ENCODE data around the gene MAS1. TPM values are rescaled to one million over a fixed set of nuclear protein-coding genes. Genes with fewer than 3 reads are reported as not detected.
"Not testable (repeated sequence)": the region's sequence is repeated elsewhere in the genome, so short reads cannot be mapped to it uniquely, and the experiment has no call there.

Gene MAS1
- not detected for total RNA-seq
- long read RNA-seq: 0 reads

DNA sequence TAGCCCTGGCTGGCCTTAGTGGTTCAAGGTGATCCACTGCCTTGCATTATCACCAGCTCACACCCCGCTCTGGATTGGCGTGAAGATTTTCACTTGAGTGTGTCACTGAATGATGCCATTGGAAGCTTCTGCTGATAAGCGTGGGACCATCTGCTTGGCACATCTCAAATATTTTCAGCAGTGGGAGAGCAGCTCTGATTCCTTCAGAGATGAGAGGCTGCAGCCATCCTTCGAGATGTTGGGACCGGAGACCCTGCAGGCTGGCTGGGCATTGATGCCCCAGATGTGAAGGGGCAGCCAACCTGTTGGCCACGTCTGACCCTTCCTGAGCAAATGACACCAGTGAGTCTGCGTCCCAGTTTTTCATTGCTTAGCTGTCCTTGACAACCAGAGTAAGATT lies at the start of gene MAS1:
Gene MAS1 (plus strand): TSS at position 197 of the 400 bp plus-strand sequence. CDS start 15,968 bp downstream, outside the sequence.
- no peak for ATAC-seq
- intact Hi-C loops (cut with DNase I): no loop called here
- no peak for DNase-seq (ENCODE audit: missing footprints)

DNA sequence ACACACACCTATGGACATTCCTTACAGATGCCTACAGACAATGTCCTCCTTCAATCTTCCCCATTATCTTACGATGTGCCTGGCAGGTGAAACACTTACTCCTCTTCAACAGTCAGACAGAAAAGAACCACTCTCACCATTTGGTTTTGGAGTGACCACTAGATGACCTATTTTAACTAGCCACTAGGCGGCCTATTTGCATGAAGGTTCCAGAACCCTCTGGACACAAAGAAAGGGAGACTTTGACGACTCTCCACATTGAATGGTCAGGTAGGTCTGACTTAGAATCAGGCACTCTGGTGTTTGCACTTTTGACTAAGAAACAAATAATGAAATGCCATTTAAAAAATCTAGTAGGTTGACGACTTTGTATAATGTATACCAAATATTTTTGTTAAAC lies 48.8 kb upstream of the MAS1 start:
- DNase-seq (ENCODE audit: missing footprints) (no peak), ATAC-seq (no peak)
- intact Hi-C loops (cut with DNase I): no loop called here

DNA sequence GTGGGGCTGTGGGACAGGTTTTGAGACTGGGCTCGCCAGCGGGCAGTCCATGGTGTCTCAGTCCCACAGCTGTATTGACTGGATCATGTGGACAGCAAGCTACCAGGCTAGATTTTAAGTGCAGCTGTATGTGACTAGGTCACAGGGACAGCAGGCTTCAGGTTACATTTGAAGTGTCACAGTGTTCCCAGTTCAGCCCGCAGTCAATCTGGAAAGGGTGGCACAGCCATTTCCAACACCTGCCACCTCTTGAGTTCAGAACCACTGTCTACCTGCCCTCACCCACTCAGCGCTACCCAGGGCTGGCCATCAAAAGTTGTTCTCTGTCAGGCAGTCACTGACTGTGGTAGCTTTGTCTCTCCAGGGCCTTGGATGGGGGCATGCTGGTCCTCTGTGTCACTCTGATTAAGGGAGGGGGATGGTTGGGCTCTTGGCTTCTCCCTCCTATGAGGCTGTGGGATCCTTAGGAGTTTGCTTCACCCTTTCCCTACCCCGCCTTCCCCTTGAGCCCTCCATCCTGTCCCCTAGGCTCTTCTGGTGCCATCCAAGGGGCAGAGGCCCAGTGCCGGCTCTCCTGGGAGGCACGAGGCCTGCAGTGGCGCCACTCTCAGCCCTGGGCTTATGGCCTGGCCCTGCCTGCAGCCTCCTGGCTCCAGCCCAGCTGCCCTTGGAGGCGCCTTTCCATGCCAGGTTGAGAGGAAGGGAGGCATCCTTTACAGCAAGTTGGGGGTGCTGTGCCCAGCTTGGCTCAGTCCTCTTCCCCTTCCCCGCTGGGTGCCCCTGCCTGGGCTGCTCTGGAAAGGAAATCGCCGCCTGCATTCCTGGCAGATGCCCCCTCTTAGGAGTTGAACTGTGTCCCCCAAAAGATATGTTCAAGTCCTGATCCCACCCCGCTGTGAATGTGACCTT lies 45.8 kb upstream of the MAS1 start:
- ATAC-seq: no peak
- intact Hi-C loops (cut with DNase I): no loop called here
- no peak for DNase-seq (ENCODE audit: missing footprints)

DNA sequence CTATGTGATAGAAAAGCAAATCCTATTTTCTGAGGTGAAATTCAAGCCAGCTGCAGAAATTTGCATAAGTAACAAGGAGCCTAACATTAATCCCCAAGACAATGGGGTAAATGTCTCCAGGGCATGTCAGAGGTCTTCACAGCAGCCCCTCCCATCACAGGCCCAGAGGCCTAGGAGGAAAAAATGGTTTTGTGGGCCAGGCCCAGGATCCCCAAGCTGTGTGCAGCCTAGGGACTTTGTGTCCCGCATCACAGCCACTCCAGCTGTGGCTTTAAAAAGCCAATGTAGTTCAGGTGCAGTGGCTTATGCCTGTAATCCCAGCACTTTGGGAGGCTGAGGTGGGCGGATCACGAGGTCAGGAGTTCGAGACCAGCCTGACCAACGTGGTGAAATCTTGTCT lies 42.2 kb upstream of the MAS1 start:
- ATAC-seq; intact Hi-C loops (cut with DNase I); DNase-seq (ENCODE audit: missing footprints): not testable (repeated sequence)

DNA sequence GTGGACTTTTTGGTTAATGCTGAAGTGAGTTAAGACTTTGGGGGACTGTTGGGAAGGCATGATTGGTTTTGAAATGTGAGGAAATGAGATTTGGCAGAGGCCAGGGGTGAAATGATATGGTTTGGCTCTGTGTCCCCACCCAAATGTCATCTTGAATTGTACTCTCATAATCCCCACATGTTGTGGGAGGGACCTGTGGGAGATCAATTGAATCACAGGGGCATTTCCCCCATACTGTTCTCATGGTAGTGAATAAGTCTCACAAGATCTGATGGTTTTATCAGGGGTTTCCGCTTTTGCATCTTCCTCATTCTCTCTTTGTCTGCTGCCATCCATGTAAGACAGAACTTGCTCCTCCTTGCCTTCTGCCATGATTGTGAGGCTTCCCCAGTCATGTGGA lies 40.9 kb upstream of the MAS1 start:
- ATAC-seq; intact Hi-C loops (cut with DNase I); DNase-seq (ENCODE audit: missing footprints): not testable (repeated sequence)

DNA sequence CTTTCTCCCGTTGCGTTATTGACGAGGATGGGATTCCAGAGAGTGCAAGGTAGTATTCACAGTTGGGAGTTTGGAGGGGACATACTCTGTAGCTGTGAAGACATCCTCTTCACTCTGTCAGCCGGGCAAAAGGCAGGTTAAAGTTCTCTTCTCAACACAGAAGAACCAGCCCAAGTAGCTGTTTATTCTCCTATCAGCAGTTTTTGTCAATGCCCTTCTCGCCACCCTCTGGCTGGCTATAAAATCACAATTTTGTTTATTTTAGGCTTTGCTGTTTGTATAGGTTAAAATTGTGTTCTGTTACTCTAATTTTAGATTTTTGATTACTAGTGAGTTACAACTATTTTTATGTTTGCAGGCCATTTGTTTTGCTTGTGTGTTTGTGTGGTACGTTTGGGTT lies 37.9 kb upstream of the MAS1 start:
- intact Hi-C loops (cut with DNase I): no loop called here
- DNase-seq (ENCODE audit: missing footprints) (no peak), ATAC-seq (peak; percentile 26)

DNA sequence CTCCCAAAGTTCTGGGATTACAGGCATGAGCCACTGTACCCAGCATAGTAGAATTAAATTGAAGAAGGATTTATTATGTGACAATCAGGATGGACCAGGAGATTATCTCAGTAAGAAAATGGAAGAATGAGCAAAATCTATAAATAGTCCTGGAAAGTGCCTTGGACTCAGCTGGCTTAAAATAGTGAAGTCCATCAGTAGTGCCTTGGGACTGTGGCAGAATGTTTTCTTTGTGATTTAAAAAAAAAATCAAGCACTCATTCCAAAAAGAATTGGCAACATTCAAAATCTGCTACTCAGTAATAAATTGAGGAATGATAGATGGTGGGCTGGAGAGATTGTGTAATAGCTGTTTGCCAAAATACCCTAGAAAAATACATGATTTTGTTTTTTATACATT lies 37.0 kb upstream of the MAS1 start:
- ATAC-seq: peak; percentile 80
- DNase-seq (ENCODE audit: missing footprints): no peak
- intact Hi-C loops (cut with DNase I): no loop called here

DNA sequence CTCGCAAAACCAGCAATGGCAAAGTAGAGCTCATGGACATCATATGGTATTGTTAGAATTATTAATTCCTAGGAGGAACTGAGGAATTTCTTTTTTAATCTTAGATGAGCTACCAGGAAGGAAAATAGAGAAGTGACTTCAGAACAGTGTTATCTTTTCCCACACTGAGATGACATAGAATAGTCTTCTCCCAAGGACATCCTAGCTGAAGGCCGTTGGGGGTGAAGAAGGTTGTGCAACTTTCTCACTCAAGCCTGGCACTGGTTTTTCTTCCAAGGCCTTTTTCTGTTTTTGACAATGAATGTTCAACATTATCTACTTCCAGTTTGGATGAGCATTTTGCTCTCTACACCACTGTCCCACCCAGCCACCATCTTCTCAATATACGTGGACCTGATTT lies 35.8 kb upstream of the MAS1 start:
- intact Hi-C loops (cut with DNase I): no loop called here
- DNase-seq (ENCODE audit: missing footprints): no peak
- ATAC-seq: no peak

DNA sequence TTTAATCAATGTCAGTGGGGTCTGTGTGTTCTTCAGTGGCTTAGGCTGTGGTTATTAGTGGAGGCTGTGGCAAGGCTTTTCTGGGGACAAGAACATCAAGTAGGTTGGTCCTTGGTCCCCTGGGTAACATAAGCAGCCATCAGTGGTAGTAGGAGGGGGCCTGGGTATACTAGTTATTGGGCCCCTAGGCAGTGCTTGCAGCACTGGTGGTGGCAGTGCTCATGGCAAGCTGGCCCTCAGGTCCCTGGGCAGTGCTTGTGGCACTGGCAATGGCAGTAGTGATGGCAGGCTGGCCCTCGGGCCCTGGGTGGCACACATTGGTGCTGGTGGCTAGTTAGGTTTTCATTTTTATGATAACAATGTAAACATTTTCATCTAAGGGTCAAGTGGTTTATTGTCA lies 32.5 kb upstream of the MAS1 start:
- intact Hi-C loops (cut with DNase I): no loop called here
- no peak for ATAC-seq
- DNase-seq (ENCODE audit: missing footprints): no peak

DNA sequence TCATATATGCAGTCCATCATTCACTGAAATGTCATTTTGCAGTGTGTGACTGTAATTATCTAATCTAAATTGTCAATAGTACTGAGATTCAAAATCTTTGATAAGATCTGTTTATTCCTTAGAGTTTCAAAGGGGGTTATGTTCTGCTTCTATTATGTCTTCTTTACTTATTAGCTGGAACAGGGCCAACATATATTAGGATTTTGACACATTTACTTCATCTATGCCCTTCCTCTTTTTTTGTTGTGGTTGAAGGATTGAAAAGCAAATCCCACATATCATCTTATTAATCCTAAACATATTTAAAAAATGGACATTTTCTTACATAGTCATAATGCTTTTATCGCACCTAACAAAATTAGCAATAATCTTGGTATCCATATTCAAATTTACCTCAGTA lies 30.3 kb upstream of the MAS1 start:
- DNase-seq (ENCODE audit: missing footprints): no peak
- intact Hi-C loops (cut with DNase I): loop anchor here (5.0 to 10.0 kb wide), 2 partner anchors 214 to 672 kb away; no protein-coding TSS in a partner anchor
- ATAC-seq: no peak

DNA sequence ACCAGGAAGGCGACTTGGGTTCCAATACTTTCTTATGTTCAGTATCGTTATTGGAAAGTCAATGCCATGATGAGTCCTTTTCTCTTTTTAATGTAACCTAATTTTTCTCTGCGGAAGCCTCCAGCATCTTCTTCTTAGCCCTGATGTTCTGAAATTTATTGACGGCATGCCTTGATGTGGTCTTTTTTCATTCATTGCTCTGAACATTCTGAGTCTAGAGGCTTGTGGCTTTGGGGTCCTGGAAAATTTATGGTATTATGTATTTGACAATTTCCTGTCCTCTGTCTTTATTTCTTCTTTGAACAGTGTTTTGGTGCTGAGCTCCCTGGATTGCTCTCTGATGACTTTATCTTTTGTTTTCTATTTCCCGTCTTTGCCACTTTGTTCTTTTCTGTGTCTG lies 28.7 kb upstream of the MAS1 start:
- DNase-seq (ENCODE audit: missing footprints): no peak
- ATAC-seq: no peak
- intact Hi-C loops (cut with DNase I): loop anchor here (2.0 to 10.0 kb wide), 3 partner anchors 213 to 670 kb away; no protein-coding TSS in a partner anchor

DNA sequence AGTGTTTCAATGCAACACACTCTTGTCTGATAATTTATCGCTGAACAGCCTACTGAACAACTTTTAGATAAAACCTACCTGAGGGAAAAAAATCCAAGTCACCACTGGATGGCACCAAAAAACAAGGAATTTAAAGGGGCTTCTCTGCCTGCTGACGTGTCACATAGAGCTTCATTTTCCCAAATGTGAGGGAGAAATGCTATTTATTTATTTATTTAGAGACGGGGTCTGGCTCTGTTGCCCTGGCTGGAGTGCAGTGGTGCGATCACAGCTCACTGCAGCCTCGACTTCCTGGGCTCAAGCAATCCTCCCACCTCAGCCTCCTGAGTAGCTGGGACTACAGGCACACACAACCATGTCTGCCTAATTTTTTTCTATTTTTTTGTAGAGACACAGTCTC lies 27.4 kb upstream of the MAS1 start:
- not testable (repeated sequence) for DNase-seq (ENCODE audit: missing footprints)
- ATAC-seq: peak; percentile 64
- intact Hi-C loops (cut with DNase I): loop anchor here (1.0 to 10.0 kb wide), 4 partner anchors 78 to 669 kb away; no protein-coding TSS in a partner anchor

DNA sequence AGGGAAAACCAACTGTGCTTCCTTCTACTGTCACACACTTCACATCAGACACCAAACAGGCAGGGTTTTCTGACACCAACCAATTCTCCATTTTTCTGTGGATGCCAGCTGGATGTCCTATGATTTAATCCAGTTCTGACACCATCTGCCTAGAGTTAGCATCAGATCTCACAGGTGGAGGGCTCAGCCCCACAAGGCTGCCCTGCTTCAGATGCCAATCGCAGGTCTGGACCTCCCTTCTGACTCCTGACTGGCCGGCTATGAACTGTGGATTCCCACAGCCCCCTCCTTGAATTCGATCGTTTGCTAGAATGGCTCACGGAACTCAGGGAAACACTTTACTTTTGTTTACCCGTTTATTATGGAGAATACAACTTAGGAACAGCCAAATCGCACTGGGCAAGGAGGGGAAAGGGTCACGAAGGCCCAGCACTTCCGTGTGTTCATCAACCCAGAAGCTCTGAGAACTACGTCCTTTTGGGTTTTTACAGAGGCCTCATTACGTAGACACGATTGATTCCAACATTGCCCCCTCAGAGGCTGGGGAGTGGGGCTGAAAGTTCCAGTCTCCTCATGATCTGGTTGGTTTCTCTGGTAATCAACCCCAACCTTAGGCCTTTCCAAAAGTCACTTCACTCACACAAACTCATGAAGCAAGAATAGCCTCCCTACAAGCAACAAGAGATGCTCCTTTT lies 25.4 kb upstream of the MAS1 start:
- DNase-seq (ENCODE audit: missing footprints): no peak
- intact Hi-C loops (cut with DNase I): loop anchor here (10.0 kb wide), 1 partner anchor 209 kb away; no protein-coding TSS in a partner anchor
- ATAC-seq: no peak

DNA sequence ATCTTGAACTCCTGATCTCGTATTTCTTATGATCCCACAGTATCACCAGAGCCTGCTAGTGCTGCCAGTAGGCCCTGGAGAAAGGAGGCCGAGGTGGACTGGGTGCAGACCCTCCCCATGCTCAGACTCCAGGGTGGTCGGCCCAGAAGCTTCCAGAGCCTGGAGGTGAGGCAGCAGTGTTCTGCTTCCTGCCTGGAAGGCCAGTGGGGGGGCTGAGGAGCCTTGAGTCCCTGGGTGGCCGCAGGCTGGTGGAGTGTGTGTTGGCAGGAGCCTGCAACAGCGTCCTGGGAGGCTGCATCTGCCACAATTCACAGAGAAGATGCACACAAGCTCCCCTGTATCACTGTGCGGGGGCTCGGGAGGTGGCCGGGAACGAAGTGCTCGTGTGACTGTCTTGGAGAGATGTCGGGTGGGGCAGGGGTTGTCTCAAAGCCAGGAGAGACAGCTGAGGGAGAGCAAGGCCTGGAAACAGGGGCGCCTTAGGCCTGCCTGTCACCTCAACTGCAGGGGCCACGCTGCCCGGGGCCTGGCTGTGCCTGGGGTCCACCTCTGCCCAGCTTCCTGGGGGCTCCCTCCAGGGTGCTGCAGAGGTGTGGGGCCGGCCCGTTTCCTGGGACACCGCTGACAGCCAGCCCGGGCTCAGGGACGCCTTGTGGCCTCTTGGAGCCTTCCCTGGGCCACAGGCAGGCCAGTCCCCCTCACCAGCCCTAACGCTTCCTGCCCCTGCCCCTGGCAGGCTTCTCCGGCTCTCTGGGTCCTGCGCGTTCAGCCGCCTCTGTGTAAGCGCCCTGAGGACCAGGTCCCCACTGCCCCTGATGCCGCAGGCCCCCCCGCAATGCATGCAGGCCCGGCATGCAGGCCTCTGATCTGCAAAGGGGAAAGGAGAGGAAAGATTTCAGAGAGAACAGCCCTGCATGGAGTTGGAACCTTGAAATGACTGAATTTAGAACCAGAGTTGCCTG lies 24.2 kb upstream of the MAS1 start:
- no peak for ATAC-seq
- DNase-seq (ENCODE audit: missing footprints): no peak
- intact Hi-C loops (cut with DNase I): loop anchor here (10.0 kb wide), 1 partner anchor 208 kb away; no protein-coding TSS in a partner anchor

DNA sequence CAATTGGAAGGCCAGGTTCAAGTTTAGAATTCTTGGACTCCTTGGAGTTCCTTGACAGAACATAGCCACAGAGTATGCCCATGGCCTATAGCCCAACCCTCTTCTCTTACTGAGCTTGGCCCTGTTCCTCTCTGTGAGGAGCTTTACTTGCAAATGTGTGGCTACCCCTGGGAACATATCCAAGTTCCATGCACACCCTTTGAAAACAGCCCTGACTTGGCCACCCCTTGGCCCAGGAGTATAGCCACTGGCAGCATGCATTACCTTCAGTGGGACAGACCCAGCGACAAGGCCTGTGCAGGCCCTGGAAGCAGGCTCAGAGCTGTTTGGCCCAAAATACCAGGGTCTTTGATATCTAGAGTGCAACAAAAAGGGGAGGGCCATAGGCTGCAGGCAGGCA lies 19.5 kb upstream of the MAS1 start:
- no peak for DNase-seq (ENCODE audit: missing footprints)
- intact Hi-C loops (cut with DNase I): no loop called here
- ATAC-seq: no peak

DNA sequence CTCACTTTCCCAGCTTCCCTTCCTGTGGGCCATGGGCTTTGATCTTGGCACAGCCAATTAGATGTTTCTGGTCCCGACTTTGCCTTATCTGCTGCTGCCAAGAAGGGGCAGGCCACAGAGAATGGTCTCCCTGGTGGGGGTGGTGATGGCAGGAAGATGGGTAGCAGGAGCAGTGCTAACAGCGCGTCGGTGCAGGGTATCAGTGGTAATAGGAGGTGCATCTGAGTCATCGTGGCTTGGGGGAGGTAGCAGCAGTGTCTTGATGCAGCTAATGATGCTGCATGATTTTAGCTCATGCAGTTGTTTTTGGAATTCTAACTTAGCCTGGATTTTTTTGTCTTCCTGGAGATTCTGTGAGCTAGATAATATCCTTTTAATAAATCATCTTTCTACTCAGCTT lies 18.9 kb upstream of the MAS1 start:
- intact Hi-C loops (cut with DNase I): no loop called here
- DNase-seq (ENCODE audit: missing footprints): no peak

DNA sequence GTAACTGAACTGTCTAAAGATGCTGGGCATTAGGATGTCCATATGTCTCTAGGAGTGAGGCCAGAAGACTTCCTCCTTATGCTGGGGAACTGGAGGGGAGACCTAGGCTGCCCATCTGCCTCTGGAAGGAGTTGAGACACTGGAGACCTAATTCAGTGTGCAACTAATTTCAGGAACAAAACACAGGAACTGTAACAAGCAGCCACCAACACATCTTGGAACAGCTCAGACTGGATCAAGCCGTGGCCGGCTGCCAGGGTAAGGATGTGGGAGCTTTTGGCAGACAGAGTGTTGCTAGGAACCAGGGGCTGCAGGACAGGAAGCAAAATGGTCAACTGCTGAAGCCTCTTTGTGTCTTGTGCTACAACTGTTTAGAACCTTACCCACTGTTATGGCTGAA lies 16.4 kb upstream of the MAS1 start:
- ATAC-seq: no peak
- no peak for DNase-seq (ENCODE audit: missing footprints)
- intact Hi-C loops (cut with DNase I): no loop called here

More for the DNA sequence above, 18.9 kb upstream of the MAS1 start:
- ATAC-seq: no peak

DNA sequence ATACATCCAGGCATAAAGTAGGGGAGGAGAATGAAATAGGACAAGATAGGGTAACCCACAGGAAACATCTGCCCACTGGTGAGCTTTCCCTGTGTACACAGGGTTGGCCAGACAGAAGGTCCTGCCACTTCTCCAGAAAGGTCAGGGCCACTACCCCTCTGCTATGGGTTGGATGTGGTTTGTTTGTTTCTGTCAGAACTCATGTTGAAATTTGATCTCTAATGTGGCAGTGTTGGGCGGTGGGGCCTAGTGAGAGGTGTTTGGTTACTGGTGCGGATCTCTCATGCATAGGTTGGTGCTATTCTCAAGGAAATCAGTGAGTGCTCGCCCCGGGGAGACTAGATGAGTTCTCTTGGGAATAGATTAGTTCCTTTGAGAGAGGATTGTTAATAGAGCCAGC lies 15.6 kb upstream of the MAS1 start:
- intact Hi-C loops (cut with DNase I): no loop called here

DNA sequence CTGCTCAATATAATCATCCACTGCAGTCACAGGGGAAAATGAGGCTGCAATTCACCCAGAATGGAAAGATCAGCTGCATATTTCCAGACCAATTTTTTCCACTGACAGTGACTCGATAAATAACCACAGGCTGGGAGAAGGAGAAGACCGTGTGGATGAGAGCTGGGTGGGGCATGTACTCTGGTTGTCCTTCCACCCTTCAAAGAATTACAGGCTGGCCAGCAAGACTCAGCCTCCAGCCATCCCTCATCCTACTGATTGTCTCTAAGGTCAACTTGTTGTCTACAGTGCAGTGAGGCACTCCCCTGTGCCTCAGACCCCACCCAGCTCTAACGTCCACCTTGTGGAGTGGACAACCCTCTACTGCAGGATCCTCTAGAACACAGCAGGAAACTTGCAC lies 14.5 kb upstream of the MAS1 start:
- intact Hi-C loops (cut with DNase I): no loop called here
- DNase-seq (ENCODE audit: missing footprints) (no peak), ATAC-seq (no peak)

More for the DNA sequence above, 15.6 kb upstream of the MAS1 start:
- DNase-seq (ENCODE audit: missing footprints) (no peak), ATAC-seq (no peak)

Data from Right ventricle myocardium inferior (tissue), 1 donor.